ENCODE measurements around the gene SPNS2.

DNA sequence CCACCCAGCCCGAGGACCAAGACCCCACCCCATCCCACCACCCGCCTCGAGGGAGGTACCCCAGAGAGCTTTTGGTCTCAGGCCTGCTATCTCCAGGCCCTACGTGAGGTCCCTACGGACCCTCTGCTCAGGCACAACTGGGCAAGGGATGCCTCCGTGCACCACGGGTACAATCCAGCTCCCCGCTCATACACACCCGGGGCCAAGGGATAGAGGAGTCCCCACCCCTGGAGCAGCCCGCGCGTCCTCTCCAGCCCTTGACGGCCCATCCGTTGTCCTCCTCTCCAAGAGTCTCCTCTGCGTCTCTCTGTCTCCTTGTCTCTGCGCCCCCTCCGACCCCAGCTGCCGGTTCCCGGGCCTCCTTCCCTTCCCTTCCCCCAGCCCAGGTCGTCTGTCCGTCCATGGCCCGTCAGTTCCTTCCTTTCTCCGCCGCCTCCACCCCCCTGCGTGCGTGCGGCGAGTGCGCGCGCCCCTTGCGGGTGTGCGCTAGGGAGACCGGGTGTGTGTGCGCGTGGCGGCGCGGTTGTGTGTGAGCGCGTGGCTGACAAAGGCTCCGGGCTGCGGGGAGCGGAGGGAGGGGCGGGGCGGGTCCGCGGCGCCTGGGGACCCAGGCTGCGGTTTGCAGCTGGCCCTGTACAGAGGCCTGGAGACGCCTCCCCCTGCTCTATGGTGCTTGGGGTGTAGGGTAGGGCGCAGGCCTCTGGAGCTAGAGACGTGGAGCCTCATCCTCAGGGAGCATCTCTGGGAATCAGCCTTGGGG is 930 bp downstream of the SPNS2 start:
- TF ChIP-seq, protein P1, sequence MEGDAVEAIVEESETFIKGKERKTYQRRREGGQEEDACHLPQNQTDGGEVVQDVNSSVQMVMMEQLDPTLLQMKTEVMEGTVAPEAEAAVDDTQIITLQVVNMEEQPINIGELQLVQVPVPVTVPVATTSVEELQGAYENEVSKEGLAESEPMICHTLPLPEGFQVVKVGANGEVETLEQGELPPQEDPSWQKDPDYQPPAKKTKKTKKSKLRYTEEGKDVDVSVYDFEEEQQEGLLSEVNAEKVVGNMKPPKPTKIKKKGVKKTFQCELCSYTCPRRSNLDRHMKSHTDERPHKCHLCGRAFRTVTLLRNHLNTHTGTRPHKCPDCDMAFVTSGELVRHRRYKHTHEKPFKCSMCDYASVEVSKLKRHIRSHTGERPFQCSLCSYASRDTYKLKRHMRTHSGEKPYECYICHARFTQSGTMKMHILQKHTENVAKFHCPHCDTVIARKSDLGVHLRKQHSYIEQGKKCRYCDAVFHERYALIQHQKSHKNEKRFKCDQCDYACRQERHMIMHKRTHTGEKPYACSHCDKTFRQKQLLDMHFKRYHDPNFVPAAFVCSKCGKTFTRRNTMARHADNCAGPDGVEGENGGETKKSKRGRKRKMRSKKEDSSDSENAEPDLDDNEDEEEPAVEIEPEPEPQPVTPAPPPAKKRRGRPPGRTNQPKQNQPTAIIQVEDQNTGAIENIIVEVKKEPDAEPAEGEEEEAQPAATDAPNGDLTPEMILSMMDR (conservative IDR thresholded peaks at IDR 0.05 in 1 of 2, IDR thresholded peaks at IDR 0.05 in 1 of 2; ENCODE audit: low read depth in 1 of 2, low read length in 2 of 2), result no peak
- no peak for TF ChIP-seq EZH2 (IDR thresholded peaks at IDR 0.05; ENCODE audit: low read length, missing control alignments)
